MCF 10A (cell line): ENCODE data around the gene DIP2C. TPM values are rescaled to one million over a fixed set of nuclear protein-coding genes. Genes with fewer than 3 reads are reported as not detected.

ENCODE experiments used
- BruUV-seq: library from RNA; stranded (reverse); fragments of 400-500 nt; replicated peaks from 2 replicates; lab custom pipeline; 2021; lab: Mats Ljungman, UMichigan
- CTCF ChIA-PET: fragments of 300-600 bp; sonication (Branson Sonifier 250); formaldehyde crosslinking; extraction: SDS; loops from one replicate; lab custom pipeline; 2021; ENCODE audit warnings: antibody characterized with exemption, inconsistent platforms; lab: Yijun Ruan, JAX
- POLR2A ChIA-PET: fragments of 300-600, 350-650 bp; sonication (Branson Sonifier 250); formaldehyde crosslinking; extraction: SDS; loops from one replicate; lab custom pipeline; 2020; ENCODE audit warnings: antibody characterized with exemption, inconsistent platforms; lab: Yijun Ruan, JAX
- DNase-seq: peaks from one replicate; pipeline ENCODE4 v3.0.0-alpha.2; 2018; ENCODE audit not compliant: unreplicated experiment
- H3K27ac Mint-ChIP-seq: one replicate; pipeline ENCODE4 v1.8.0; 2022; ENCODE audit warnings: mild to moderate bottlenecking, low read depth, mixed read lengths; ENCODE audit not compliant: unreplicated experiment
- H3K27me3 Mint-ChIP-seq: one replicate; pipeline ENCODE4 v1.8.0; 2022; ENCODE audit warnings: mixed read lengths; ENCODE audit not compliant: insufficient read depth, unreplicated experiment
- H3K36me3 Mint-ChIP-seq: one replicate; pipeline ENCODE4 v1.8.0; 2022; ENCODE audit warnings: mild to moderate bottlenecking, moderate library complexity, mixed read lengths; ENCODE audit not compliant: insufficient read depth, unreplicated experiment
- H3K4me1 Mint-ChIP-seq: one replicate; pipeline ENCODE4 v1.8.0; 2022; ENCODE audit warnings: mixed read lengths; ENCODE audit not compliant: insufficient read depth, unreplicated experiment
- H3K4me3 Mint-ChIP-seq: one replicate; pipeline ENCODE4 v1.8.0; 2022; ENCODE audit warnings: mild to moderate bottlenecking, moderate library complexity, mixed read lengths; ENCODE audit not compliant: unreplicated experiment
- H3K9me3 Mint-ChIP-seq: one replicate; pipeline ENCODE4 v1.8.0; 2022; ENCODE audit warnings: mixed read lengths; ENCODE audit not compliant: unreplicated experiment
- intact Hi-C: fragments of 100-400 bp; cut with micrococcal nuclease; formaldehyde crosslinking; loops from 2 replicates; pipeline ENCODE4 v1.14.1; 2022
- total RNA-seq: library from RNA; stranded (reverse); gene quantifications from 2 replicates; pipeline ENCODE4 v1.2.3, GENCODE V29; 2022
- TF ChIP-seq, protein P1 (sequence below): fragments of 200-600 bp; IDR thresholded peaks from one replicate; pipeline ENCODE4 v1.8.0; 2022; ENCODE audit warnings: antibody characterized with exemption, mild to moderate bottlenecking; ENCODE audit not compliant: unreplicated experiment

The DIP2C gene
- total RNA-seq, 1 experiment from 2014 or later = 0.37 TPM

DNA sequence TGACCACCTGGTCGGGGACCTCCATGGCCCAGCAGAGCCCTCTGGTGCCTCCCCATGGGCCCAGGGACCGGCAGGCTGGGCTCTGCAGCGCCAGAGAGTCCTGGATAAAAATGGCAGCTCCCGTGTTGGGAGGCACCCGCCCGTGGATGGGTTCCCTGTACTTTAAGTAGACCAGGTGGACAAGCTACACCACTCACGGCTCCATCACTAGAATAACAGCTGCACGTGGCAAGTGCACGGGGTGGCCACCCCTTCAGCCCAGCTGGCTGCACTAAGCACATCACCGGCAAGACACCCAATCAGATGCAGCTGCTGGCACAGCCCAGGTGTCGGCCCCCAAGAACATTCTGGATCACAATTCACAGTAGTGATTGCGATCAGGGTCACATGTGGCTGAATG, 69.8 kb downstream of the DIP2C start:
- no peaks in the 10 kb centered on the region for H3K4me1 Mint-ChIP-seq
- CTCF ChIA-PET = no interaction called here

GRCh38 chr10:618229-618989, 71.1 kb downstream of the DIP2C start:
- no peaks in the 10 kb centered on the region for H3K36me3 Mint-ChIP-seq
- TF ChIP-seq, protein P1, sequence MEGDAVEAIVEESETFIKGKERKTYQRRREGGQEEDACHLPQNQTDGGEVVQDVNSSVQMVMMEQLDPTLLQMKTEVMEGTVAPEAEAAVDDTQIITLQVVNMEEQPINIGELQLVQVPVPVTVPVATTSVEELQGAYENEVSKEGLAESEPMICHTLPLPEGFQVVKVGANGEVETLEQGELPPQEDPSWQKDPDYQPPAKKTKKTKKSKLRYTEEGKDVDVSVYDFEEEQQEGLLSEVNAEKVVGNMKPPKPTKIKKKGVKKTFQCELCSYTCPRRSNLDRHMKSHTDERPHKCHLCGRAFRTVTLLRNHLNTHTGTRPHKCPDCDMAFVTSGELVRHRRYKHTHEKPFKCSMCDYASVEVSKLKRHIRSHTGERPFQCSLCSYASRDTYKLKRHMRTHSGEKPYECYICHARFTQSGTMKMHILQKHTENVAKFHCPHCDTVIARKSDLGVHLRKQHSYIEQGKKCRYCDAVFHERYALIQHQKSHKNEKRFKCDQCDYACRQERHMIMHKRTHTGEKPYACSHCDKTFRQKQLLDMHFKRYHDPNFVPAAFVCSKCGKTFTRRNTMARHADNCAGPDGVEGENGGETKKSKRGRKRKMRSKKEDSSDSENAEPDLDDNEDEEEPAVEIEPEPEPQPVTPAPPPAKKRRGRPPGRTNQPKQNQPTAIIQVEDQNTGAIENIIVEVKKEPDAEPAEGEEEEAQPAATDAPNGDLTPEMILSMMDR = no peak
- BruUV-seq = no TSS peak
- no peaks in the 10 kb centered on the region for H3K4me1 Mint-ChIP-seq
- H3K27me3 Mint-ChIP-seq = peaks cover 81% of the 10 kb centered on the region
- no peaks in the 10 kb centered on the region for H3K9me3 Mint-ChIP-seq
- CTCF ChIA-PET = no interaction called here
- POLR2A ChIA-PET = no interaction called here
- DNase-seq = no peak
- H3K4me3 Mint-ChIP-seq = no peak overlapping the region
- intact Hi-C loops = no loop called here
- no peak overlapping the region for H3K27ac Mint-ChIP-seq

More for the DNA sequence above, 69.8 kb downstream of the DIP2C start:
- H3K36me3 Mint-ChIP-seq = no peaks in the 10 kb centered on the region
- H3K4me3 Mint-ChIP-seq = no peak overlapping the region
- no peak overlapping the region for H3K27ac Mint-ChIP-seq
- no peak for DNase-seq
- intact Hi-C loops = no loop called here
- BruUV-seq = no TSS peak
- TF ChIP-seq, protein P1 = no peak
- H3K27me3 Mint-ChIP-seq = peaks cover 79% of the 10 kb centered on the region
- H3K9me3 Mint-ChIP-seq = no peaks in the 10 kb centered on the region
- POLR2A ChIA-PET = no interaction called here

DNA sequence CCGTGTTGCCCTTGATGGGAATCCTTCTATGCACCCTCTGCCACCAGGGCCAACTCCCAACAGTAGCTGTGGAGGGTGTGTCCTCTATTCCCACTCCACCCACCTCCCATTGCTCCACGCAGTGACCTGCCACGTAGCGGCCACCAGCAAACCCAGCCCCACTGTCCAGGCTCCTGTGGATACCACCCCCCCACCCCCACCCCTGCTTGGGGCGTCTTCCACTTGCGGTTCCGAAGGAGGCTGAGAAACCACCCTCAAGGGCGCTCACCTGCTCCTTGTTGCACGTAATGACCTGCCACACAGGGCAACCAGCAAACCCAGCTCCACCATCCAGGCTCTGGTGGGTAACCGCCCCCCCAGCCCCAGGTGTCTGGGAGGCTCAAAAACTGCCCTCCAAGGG, 72.0 kb downstream of the DIP2C start:
- Mint-ChIP-seq H3K4me3 (no peak overlapping the region), H3K27ac (no peak overlapping the region), H3K36me3 (no peaks in the 10 kb centered on the region), H3K9me3 (no peaks in the 10 kb centered on the region), H3K27me3 (peaks cover 85% of the 10 kb centered on the region), H3K4me1 (no peaks in the 10 kb centered on the region)
- CTCF ChIA-PET = interaction anchor here (0.6 kb wide), 1 partner anchor 275 kb away, joined by 3 read pairs; no protein-coding TSS in a partner anchor
- BruUV-seq = no TSS peak
- POLR2A ChIA-PET = no interaction called here
- intact Hi-C loops = no loop called here
- no peak for DNase-seq
- TF ChIP-seq, protein P1 = no peak

DNA sequence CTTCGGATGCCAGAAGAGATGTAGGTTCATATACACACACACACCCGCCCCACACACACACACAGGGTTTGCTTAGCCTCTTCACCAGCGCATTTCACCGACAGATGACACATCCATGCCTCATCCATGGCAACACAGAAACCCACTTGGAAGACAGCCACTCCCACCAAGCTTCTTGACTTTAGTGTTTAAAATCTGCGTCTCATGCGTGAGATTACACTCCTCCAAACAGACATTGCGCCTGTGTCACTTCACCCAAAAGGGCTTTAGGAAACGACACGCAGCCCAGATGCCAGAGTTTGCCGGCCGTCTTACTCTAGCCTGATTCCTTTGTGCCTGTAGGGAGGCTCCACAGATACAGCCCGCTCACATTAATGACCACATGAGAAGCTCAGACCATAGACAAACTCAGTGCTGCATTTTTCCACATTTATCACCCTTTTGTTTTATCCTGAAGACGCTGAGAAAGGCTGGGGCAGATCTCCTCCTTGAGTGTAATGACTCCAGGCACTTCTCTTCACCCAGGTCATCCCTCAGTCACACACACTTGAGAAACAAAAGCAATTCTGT, 73.8 kb downstream of the DIP2C start:
- ChIA-PET CTCF (no interaction called here), POLR2A (no interaction called here)
- intact Hi-C loops = no loop called here
- no peaks in the 10 kb centered on the region for H3K4me1 Mint-ChIP-seq
- no peaks in the 10 kb centered on the region for H3K36me3 Mint-ChIP-seq
- no peak overlapping the region for H3K4me3 Mint-ChIP-seq
- H3K27me3 Mint-ChIP-seq = peaks cover 68% of the 10 kb centered on the region
- TF ChIP-seq, protein P1 = no peak
- no peak overlapping the region for H3K27ac Mint-ChIP-seq
- no TSS peak for BruUV-seq
- H3K9me3 Mint-ChIP-seq = no peaks in the 10 kb centered on the region
- no peak for DNase-seq
